ENCODE results near the gene DPYSL4.

- TF ChIP-seq POLR2AphosphoS5 (IDR thresholded peaks at IDR 0.05; ENCODE audit: low read depth, low read length) (no peak), POLR2A (IDR thresholded peaks at IDR 0.05; ENCODE audit: low read depth, low read length) (no peak), POU2F2 (IDR thresholded peaks at IDR 0.05; ENCODE audit: low read depth, low read length) (no peak), TAF1 (IDR thresholded peaks at IDR 0.05; ENCODE audit: low read depth, low read length) (no peak), SPI1 (IDR thresholded peaks at IDR 0.05; ENCODE audit: low read depth, low read length) (no peak), PAX5 (IDR thresholded peaks at IDR 0.05; ENCODE audit: insufficient read depth, low read length, severe bottlenecking) (no peak)
These were observed 42.7 kb upstream of the DPYSL4 start for GRCh38 chr10:132144086-132144485.

All from GM12891 (cell line).